WTC11 (cell line): ENCODE measurements around the gene SPG11. TPM values are rescaled to one million over a fixed set of nuclear protein-coding genes. Genes with fewer than 3 reads are reported as not detected.

ENCODE experiments used
- ATAC-seq: fragments of 200-7000 bp; cut with Tn5 transposase; 2 replicates; pipeline ENCODE4 v1.10.0; 2021; ENCODE audit warnings: mild to moderate bottlenecking, moderate library complexity
- CTCF ChIA-PET: fragments of 300-600 bp; sonication (Branson Sonifier 250); formaldehyde crosslinking; loops from one replicate; lab custom pipeline; 2021; ENCODE audit warnings: antibody characterized with exemption; lab: Charles Lee
- POLR2A ChIA-PET: fragments of 350-600 bp; sonication (Branson Sonifier 250); formaldehyde crosslinking; loops from one replicate; lab custom pipeline; 2021; ENCODE audit warnings: antibody characterized with exemption; lab: Charles Lee
- DNase-seq: peaks from one replicate; pipeline ENCODE4 v3.0.0; 2021; ENCODE audit warnings: low spot score
- H3K27ac Mint-ChIP-seq: 2 replicates; pipeline ENCODE4 v1.8.0; 2021; ENCODE audit warnings: mixed read lengths
- H3K27me3 Mint-ChIP-seq: 2 replicates; pipeline ENCODE4 v1.8.0; 2021; ENCODE audit warnings: low read depth, mild to moderate bottlenecking, moderate library complexity, mixed read lengths
- H3K36me3 Mint-ChIP-seq: 2 replicates; pipeline ENCODE4 v1.8.0; 2021; ENCODE audit warnings: mixed read lengths
- H3K4me1 Mint-ChIP-seq: 2 replicates; pipeline ENCODE4 v1.8.0; 2022; ENCODE audit warnings: mixed read lengths
- H3K4me3 Mint-ChIP-seq: 2 replicates; pipeline ENCODE4 v1.8.0; 2021; ENCODE audit warnings: mild to moderate bottlenecking, moderate library complexity, mixed read lengths
- H3K9me3 Mint-ChIP-seq: 2 replicates; pipeline ENCODE4 v1.8.0; 2021; ENCODE audit warnings: mixed read lengths
- AR ChIP-seq: fragments of 250-450 bp; sonication (Bioruptor Pico); IDR thresholded peaks from 2 replicates; pipeline ENCODE4 v1.9.0; 2021; ENCODE audit warnings: mild to moderate bottlenecking
- CBFB ChIP-seq: sonication (generic); formaldehyde crosslinking; IDR thresholded peaks from 2 replicates; pipeline ENCODE4 v1.8.1; 2022; ENCODE audit warnings: mild to moderate bottlenecking, low read depth, missing genetic modification reagents
- ETV6 ChIP-seq: sonication (generic); formaldehyde crosslinking; IDR thresholded peaks from 2 replicates; pipeline ENCODE4 v1.8.1; 2022; ENCODE audit warnings: mild to moderate bottlenecking, missing genetic modification reagents
- FOXP4 ChIP-seq: sonication (generic); formaldehyde crosslinking; IDR thresholded peaks from 2 replicates; pipeline ENCODE4 v1.8.0; 2022; ENCODE audit warnings: mild to moderate bottlenecking, missing genetic modification reagents
- IRF2 ChIP-seq: sonication (generic); formaldehyde crosslinking; IDR thresholded peaks from 2 replicates; pipeline ENCODE4 v1.8.0; 2022; ENCODE audit warnings: low read depth, missing genetic modification reagents, borderline replicate concordance
- NR2C2 ChIP-seq: sonication (generic); formaldehyde crosslinking; IDR thresholded peaks from 2 replicates; pipeline ENCODE4 v1.8.0; 2022; ENCODE audit warnings: mild to moderate bottlenecking, missing genetic modification reagents
- OVOL2 ChIP-seq: fragments of 250-450 bp; sonication (Bioruptor Pico); IDR thresholded peaks from 2 replicates; pipeline ENCODE4 v1.9.0; 2021; ENCODE audit warnings: mild to moderate bottlenecking, borderline replicate concordance
- PRDM15 ChIP-seq: sonication (generic); formaldehyde crosslinking; IDR thresholded peaks from 2 replicates; pipeline ENCODE4 v1.8.0; 2022; ENCODE audit warnings: missing genetic modification reagents
- RELA ChIP-seq: sonication (generic); formaldehyde crosslinking; IDR thresholded peaks from 2 replicates; pipeline ENCODE4 v1.8.1; 2022; ENCODE audit warnings: missing genetic modification reagents, mild to moderate bottlenecking, borderline replicate concordance
- SMAD3 ChIP-seq: sonication (generic); formaldehyde crosslinking; IDR thresholded peaks from 2 replicates; pipeline ENCODE4 v1.8.0; 2022; ENCODE audit warnings: missing genetic modification reagents, mild to moderate bottlenecking, borderline replicate concordance
- SOX15 ChIP-seq: fragments of 250-450 bp; sonication (Bioruptor Pico); IDR thresholded peaks from 2 replicates; pipeline ENCODE4 v1.9.0; 2021; ENCODE audit warnings: mild to moderate bottlenecking
- STAT6 ChIP-seq: sonication (generic); formaldehyde crosslinking; conservative IDR thresholded peaks from 2 replicates; pipeline ENCODE4 v1.8.1; 2023; ENCODE audit warnings: mild to moderate bottlenecking, low read depth, missing genetic modification reagents, moderate library complexity
- ZNF263 ChIP-seq: sonication (generic); formaldehyde crosslinking; IDR thresholded peaks from 2 replicates; pipeline ENCODE4 v1.8.1; 2022; ENCODE audit warnings: low read depth, mild to moderate bottlenecking, moderate library complexity, missing genetic modification reagents
- ZNF532 ChIP-seq: fragments of 250-450 bp; sonication (Bioruptor Pico); IDR thresholded peaks from 2 replicates; pipeline ENCODE4 v1.9.0; 2021; ENCODE audit warnings: mild to moderate bottlenecking, borderline replicate concordance
- total RNA-seq: library from RNA; stranded (reverse); gene quantifications from 3 replicates; pipeline ENCODE4 v1.2.3, GENCODE V29; 2021

The SPG11 gene
- total RNA-seq, 1 experiment from 2014 or later, result 46.4 TPM

GRCh38 chr15:44595656-44596510, 67.6 kb downstream of the SPG11 start:
- Mint-ChIP-seq H3K4me1 (no peaks in the 10 kb centered on the region), H3K27me3 (no peaks in the 10 kb centered on the region), H3K4me3 (no peak overlapping the region), H3K9me3 (no peaks in the 10 kb centered on the region), H3K36me3 (peaks cover 33% of the 10 kb centered on the region), H3K27ac (no peak overlapping the region)
- DNase-seq (no peak), ATAC-seq (no peak)
- CTCF ChIA-PET, result interaction anchor here (0.6 to 1.9 kb wide), 2 partner anchors 12 to 115 kb away, joined by 3 to 5 read pairs; partner anchors contain the start of gene PATL2
- TF ChIP-seq STAT6 (CRISPR knock-in tag), result no peak
- TF ChIP-seq FOXP4 (CRISPR knock-in tag), result no peak
- no peak for TF ChIP-seq AR (CRISPR knock-in tag)
- no peak for TF ChIP-seq NR2C2 (CRISPR knock-in tag)
- POLR2A ChIA-PET, result no interaction called here

GRCh38 chr15:44595246-44595645, 68.2 kb downstream of the SPG11 start:
- ChIA-PET POLR2A (no interaction called here), CTCF (no interaction called here)
- Mint-ChIP-seq H3K4me3 (no peak overlapping the region), H3K4me1 (no peaks in the 10 kb centered on the region), H3K36me3 (peaks cover 39% of the 10 kb centered on the region), H3K27ac (no peak overlapping the region), H3K27me3 (no peaks in the 10 kb centered on the region), H3K9me3 (no peaks in the 10 kb centered on the region)
- DNase-seq, result no peak
- ATAC-seq, result no peak
- TF ChIP-seq SOX15 (CRISPR knock-in tag) (no peak), CBFB (CRISPR knock-in tag) (no peak), ZNF532 (CRISPR knock-in tag) (no peak), ETV6 (CRISPR knock-in tag) (no peak), ZNF263 (no peak), RELA (CRISPR knock-in tag) (no peak), OVOL2 (no peak), PRDM15 (CRISPR knock-in tag) (no peak), SMAD3 (CRISPR knock-in tag) (no peak), IRF2 (CRISPR knock-in tag) (no peak)
